Measurements from ENCODE around the gene NFATC2.

NFATC2 gene

GRCh38 chr20:51432251-51432784, 110.2 kb downstream of the NFATC2 start:
- no peak for DNase-seq (ENCODE audit: low read depth in 3 of 3)

DNA sequence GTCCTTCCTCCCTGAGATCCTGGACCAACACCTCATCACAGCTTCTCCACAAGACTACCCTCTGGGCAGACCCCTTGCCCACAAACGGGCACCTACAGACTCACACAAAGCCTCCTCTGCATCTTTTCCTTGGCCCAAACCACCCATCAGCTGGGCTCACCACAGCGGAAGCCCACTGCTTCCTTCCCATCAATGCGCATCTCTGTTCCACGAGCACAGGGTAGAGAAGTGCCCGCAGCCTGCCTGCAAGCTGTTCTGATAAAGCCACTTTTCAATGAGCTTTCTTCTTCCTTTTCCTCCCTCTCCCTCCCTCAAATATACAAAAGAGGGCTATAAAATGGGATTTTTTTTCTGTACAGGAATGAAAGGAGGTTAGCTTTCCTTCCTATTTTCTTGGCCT, 111.2 kb downstream of the NFATC2 start:
- no peak for DNase-seq (ENCODE audit: low read depth in 3 of 3)

- DNase-seq (ENCODE audit: low read depth in 3 of 3) = no peak
Measured at GRCh38 chr20:51430198-51430950, 112.1 kb downstream of the NFATC2 start.

- DNase-seq (ENCODE audit: low read depth in 3 of 3) = no peak
Measured at GRCh38 chr20:51429696-51430095, 112.8 kb downstream of the NFATC2 start.

DNA sequence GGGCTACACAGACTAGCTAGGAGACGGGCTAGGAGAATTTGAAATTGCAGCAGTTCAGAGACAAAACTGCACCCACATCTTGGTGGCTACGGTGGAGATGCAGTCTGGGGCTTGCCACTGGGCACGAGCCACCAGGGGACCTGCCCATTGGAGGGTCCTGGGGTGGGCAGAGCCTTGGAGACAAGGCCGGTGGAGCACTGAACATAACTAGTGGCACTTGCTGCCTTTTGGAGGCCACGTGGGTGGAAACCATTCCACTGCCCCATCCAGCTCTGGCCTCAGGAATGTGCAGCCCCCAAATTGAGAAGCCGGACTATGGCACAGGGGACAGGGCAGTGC, 113.4 kb downstream of the NFATC2 start:
- DNase-seq (ENCODE audit: low read depth in 3 of 3) = no peak

DNA sequence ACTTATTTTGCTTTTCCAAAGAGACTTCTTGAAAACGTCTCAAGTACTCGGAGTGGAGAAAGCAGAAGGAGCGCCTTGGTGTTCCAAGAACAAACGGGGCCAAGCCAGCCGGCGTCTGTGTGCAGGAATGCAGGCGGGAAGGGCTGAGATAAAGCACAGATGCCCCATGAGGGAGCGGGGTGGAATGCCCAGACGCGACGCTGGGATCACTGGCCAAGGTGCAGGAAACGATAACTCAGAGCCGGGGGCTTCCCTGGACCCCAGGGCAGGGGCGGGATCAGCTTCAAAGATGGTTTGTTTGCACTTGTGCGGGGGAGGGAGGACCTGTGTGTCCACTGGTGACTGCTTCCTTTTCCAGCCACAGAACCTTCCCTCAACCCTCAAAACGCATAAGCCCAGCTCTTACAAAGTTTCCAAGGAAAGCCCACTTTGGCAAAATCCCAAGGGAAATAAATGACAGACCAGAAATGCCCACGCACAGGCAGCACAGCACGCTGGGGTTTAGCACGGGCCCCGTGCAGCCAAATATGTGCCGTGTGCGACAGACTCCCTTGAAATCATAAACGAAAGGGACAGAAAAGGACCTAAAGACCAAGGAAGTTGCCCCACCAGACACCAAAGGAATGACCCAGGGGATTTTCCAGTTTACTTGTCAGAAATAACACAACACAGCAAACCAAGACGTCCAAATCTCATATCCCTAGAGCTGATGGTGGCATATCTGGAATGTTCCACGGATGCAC, 113.9 kb downstream of the NFATC2 start:
- no peak for DNase-seq (ENCODE audit: low read depth in 3 of 3)

DNA sequence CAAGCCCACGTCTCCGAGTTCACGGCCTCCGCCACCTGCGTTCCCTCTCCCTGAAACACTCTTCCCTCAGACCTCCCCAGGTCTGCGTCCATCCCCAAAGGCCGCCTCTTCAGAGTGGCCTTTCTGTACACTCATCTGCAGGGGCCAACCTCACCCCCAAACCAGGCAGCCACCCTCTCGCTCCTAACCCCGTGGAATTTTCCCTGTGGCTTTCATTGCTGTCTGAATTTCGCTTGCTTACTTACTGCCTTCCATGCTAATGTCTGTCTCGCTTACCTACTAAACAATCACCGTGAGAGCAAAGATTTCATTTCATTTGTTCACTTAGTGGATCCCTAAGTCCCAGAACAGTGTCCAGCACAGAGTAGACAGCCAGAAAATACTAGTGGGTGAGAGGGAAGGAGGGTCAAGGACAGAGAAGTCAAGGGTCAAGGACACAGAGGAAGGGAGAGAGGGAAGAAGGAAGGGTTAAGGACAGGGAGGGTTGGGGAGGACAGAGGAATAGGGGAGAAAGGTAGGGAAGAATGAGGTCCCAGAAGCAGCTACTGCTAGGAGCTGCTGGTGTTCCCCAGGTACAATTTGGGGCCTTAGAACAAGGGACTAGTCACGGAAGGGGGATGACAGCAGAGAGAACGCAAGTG, 114.7 kb downstream of the NFATC2 start:
- no peak for DNase-seq (ENCODE audit: low read depth in 3 of 3)

GRCh38 chr20:51426718-51427650, 115.5 kb downstream of the NFATC2 start:
- no peak for DNase-seq (ENCODE audit: low read depth in 3 of 3)

DNA sequence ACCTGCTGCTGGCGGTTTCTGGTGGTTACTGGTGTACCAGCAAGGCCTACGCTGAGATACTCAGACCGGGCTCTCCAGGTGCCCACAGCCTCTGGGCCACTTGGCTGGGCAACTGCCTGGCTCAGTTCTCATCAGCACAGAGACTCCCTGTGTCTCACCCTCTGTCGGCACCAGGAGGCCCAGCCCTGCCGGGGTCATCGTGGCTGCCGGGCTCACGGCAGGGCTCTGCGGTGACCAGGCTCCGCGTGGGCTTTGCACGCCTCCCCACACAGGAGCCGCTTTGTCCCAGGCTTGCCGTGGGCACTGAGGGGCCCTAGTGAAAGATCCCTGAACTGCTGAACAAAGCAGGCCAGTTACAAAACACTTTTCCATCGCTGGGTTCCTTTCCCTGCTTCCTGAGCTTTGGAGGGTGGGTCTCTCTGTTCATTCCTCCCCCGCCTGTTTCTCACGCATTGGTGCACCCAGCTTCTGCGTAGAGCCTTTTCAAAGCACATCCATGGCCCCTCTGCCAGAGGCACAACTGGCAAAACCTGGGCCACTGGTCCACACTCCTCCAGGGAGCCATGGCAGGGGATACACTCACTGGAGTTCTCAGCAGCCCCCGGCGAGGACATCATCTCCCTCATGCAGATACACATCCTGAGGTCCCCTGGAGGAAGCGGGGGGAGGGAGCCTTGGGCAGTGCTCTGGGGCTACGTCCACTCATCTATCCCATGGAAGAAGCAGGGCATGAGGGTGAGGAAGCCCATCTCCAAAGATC, 117.0 kb downstream of the NFATC2 start:
- no peak for DNase-seq (ENCODE audit: low read depth in 3 of 3)

GRCh38 chr20:51424270-51425117, 118.0 kb downstream of the NFATC2 start:
- DNase-seq (ENCODE audit: low read depth in 3 of 3) = no peak

- no peak for DNase-seq (ENCODE audit: low read depth in 3 of 3)
Measured at GRCh38 chr20:51423810-51424209, 118.7 kb downstream of the NFATC2 start.

DNA sequence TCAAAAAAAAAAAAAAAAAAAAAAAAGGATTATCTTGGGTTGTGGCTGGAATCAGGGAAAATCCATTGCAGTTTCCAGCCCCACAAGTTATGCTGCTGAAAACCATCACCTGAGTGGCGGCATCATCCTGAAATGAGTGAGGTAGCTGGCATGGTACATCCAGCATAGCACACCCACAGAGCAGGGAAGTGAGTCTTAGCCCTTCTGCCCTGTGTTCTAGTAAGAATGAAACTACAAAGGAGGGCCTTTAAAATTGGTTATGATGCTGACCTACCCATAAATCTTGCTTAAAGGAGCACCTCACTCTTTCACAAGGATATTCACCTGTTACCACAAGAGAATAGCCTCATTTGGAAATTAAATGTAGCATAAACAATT, 119.2 kb downstream of the NFATC2 start:
- peak in 1 of 3 donors; percentile 31 for DNase-seq (ENCODE audit: low read depth in 3 of 3)

DNA sequence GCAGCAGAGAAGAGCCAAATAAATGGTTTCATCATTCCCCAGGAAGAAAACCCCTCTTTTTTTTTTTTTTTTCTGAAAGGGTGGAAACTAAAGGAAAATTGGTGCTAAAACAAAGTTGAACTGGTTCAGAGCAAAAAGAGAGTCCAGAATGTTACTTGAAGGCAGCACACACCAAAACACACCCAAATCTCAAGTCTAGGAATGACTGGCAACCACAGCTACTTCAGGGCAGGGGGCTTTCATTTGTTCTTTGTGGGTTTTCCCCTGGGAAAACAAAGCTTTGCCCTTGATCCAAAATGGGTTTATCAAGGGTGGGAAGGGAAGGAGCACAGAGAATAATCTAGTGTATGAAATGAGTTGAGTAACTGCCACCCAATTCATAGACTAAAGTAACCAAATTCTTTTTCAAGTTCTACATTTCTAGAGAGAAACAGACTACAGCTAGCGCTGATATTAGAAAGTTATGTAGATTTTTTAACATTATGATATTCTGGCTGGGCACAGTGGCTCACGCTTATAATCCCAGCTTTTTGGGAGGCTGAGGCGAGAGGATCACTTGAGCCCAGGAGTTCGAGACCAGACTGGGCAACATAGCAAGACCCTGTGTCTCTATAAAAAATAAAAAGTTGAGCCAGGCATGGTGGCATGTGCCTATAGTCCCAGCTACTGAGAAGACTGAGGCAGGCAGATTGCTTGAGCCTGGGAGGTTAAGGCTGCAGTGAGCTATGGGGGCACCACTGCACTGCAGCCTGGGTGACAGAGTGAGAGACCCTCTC, 119.8 kb downstream of the NFATC2 start:
- no peak for DNase-seq (ENCODE audit: low read depth in 3 of 3)

- no peak for DNase-seq (ENCODE audit: low read depth in 3 of 3)
Measured at GRCh38 chr20:51420805-51421204, 121.7 kb downstream of the NFATC2 start.

DNA sequence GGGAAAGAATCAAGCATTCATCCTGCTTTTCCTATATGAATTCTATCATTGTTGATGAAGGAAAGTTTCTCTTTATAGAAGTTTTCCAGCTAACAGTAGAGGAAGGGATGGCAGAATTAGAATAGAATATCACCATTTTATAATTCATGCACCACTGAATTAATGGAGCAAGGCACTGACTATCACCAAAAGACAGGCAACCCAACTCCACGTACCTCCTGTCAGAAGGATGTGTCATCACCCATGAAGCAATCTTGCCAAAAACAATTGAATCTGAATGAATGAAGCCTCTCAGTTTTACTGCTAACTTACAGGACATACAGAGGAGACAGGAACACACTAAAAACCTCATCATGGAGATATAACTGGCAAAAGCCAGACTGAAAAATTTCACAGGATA, 122.4 kb downstream of the NFATC2 start:
- no peak for DNase-seq (ENCODE audit: low read depth in 3 of 3)

DNA sequence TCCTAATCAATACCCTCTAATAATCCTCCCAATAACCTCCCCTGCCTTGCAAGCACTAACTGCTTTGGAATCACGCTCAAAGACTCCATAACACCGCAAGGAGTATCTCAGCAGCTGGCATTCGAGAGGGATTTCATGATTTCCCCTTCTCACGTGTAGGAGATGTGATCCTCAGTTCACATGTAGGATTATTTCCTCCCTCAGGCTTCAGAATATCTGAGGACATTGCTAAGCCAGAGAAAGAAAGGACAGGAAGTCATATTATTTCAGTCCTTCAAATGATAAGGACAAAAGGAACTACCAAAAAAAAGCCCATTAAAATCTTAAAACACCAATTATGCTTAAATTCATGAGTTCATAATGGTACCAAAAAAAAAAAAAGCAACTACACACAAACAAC, 122.9 kb downstream of the NFATC2 start:
- DNase-seq (ENCODE audit: low read depth in 3 of 3) = no peak

DNA sequence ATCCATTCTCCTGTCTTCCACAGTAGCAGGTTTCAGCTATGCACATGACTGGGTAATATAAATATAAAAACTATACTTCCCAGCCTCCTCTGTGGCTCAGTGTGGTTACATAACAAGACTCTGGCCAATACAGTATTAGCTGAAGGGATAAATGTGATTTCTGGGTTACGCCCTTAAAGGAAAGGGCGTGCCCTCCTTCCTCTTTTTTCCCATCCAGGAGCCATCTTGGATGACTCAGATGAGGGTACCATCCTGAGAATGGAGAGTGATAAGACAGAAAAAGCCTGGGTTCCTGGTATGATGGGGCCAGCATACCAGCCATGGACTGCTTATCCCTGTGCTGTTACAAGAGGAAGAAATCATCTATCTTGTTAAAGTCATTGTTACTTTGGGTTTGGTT, 123.3 kb downstream of the NFATC2 start:
- DNase-seq (ENCODE audit: low read depth in 3 of 3) = no peak

DNA sequence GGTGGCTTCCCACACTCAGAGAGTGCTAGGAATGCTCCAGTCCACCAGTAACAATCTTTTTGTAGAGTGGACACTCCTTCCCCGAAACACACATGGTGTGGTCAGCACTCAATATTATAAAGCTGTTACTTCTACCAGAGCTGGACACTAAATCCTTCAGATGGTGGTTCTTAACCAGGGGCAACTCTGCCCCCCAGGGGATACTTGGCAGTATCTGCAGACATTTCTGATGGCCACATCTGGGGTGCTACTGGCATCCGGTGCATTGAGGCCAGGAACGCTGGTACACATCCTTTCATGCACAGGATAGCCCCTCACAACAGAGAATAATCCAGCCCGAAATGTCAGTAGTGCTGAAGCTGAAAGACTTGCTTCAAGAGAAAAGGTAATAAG, 124.4 kb downstream of the NFATC2 start:
- DNase-seq (ENCODE audit: low read depth in 3 of 3) = no peak
